Keratinocyte (primary cell): ENCODE data around the gene KIAA1191. TPM values are rescaled to one million over a fixed set of nuclear protein-coding genes. Genes with fewer than 3 reads are reported as not detected.
A peak's percentile ranks its signal among the peaks of the same experiment; 100 is the strongest.

ENCODE experiments used
- DNase-seq: peaks from one replicate; pipeline ENCODE4 v3.0.0-alpha.2; 2011; ENCODE audit warnings: low read depth, missing footprints, low spot score
- FAIRE-seq: peaks from 2 replicates; lab custom pipeline; 2011; peaks lifted over from hg19 to GRCh38; lab: Jason Lieb, UNC
- H2AFZ ChIP-seq: 2 replicates; pipeline ENCODE4 v1.6.0; 2012; ENCODE audit warnings: low read length, control low read depth, inconsistent platforms; ENCODE audit not compliant: control insufficient read depth
- H3K27ac ChIP-seq: 2 replicates; pipeline ENCODE4 v1.5.1; 2011; ENCODE audit warnings: low read length; ENCODE audit not compliant: control insufficient read depth, insufficient read depth
- H3K27me3 ChIP-seq: 3 replicates; pipeline ENCODE4 v1.6.0; 2011; ENCODE audit warnings: low read length; ENCODE audit not compliant: control insufficient read depth, insufficient read depth; ENCODE audit errors: extremely low read depth
- H3K36me3 ChIP-seq, 2 experiments: 2 replicates in 1 of 2; 3 replicates in 1 of 2; pipeline ENCODE4 v1.5.1; 2011; ENCODE audit warnings: low read length in 2 of 2, mild to moderate bottlenecking in 1 of 2; ENCODE audit not compliant: control insufficient read depth in 2 of 2, insufficient read depth in 2 of 2; ENCODE audit errors: extremely low read depth in 1 of 2
- H3K4me1 ChIP-seq: 3 replicates; pipeline ENCODE4 v1.5.1; 2011; ENCODE audit warnings: low read length; ENCODE audit not compliant: control insufficient read depth, insufficient read depth; ENCODE audit errors: extremely low read depth
- H3K4me2 ChIP-seq: 3 replicates; pipeline ENCODE4 v1.6.0; 2011; ENCODE audit warnings: low read depth, low read length; ENCODE audit not compliant: control insufficient read depth, insufficient read depth; ENCODE audit errors: extremely low read depth
- H3K4me3 ChIP-seq, 3 experiments: fragments of 200-600 bp in 1 of 3; sonication (generic) in 1 of 3; 2 replicates in 2 of 3; 3 replicates in 1 of 3; pipeline ENCODE4 v1.5.1; 2011 to 2016; ENCODE audit warnings: low read length in 3 of 3, mild to moderate bottlenecking in 3 of 3, control low read depth in 2 of 3, inconsistent platforms in 1 of 3, low read depth in 1 of 3, mixed read lengths in 1 of 3, mixed run types in 1 of 3, moderate library complexity in 1 of 3; ENCODE audit not compliant: control insufficient read depth in 2 of 3, insufficient read depth in 2 of 3; ENCODE audit errors: extremely low read depth in 1 of 3
- H3K79me2 ChIP-seq: 2 replicates; pipeline ENCODE4 v1.6.0; 2012; ENCODE audit warnings: low read length; ENCODE audit not compliant: control insufficient read depth, insufficient read depth
- H3K9ac ChIP-seq: 3 replicates; pipeline ENCODE4 v1.6.0; 2011; ENCODE audit warnings: low read length; ENCODE audit not compliant: control insufficient read depth, insufficient read depth; ENCODE audit errors: extremely low read depth
- H3K9me1 ChIP-seq: 3 replicates; pipeline ENCODE4 v1.6.0; 2011; ENCODE audit warnings: low read length; ENCODE audit not compliant: control insufficient read depth, insufficient read depth; ENCODE audit errors: extremely low read depth
- H3K9me3 ChIP-seq: 2 replicates; pipeline ENCODE4 v1.5.1; 2012; ENCODE audit warnings: low read depth, low read length; ENCODE audit not compliant: control insufficient read depth
- H4K20me1 ChIP-seq: 3 replicates; pipeline ENCODE4 v1.6.0; 2011; ENCODE audit warnings: low read length; ENCODE audit not compliant: control insufficient read depth, insufficient read depth; ENCODE audit errors: extremely low read depth
- EZH2 ChIP-seq: IDR thresholded peaks from one replicate; pipeline ENCODE4 v1.6.1; 2012; ENCODE audit warnings: inconsistent platforms, mild to moderate bottlenecking, low read length, moderate library complexity
- dilution Hi-C: fragments of 300-500 bp; cut with MboI; formaldehyde crosslinking; loops from one replicate; pipeline ENCODE4 v1.7.0; 2020; ENCODE audit warnings: low sequenced_read_pairs; ENCODE audit not compliant: extremely low pct_ligation_motif_present
- polyA plus RNA-seq, 5 experiments: library from polyadenylated mRNA; depleted of rRNA in 3 of 5; stranded (reverse) in 3 of 5; stranded (forward) in 1 of 5; unstranded in 1 of 5; fragments of >200 nt; gene quantifications; 1 replicate in 1 of 5; 2 replicates in 3 of 5; 3 replicates in 1 of 5; pipeline versions ENCODE4 v1.2.1 to v1.2.3, GENCODE V29; 2011 to 2012; ENCODE audit warnings: missing spikeins in 2 of 5, low read depth in 1 of 5, low replicate concordance in 1 of 5
- TF ChIP-seq, protein P1 (sequence below), 3 experiments: IDR thresholded peaks in 1 of 3; conservative IDR thresholded peaks in 1 of 3; optimal IDR thresholded peaks in 1 of 3; 2 replicates in 2 of 3; 3 replicates in 1 of 3; pipeline versions ENCODE3 to v1.5.1; 2011; ENCODE audit warnings: low read length in 3 of 3, mild to moderate bottlenecking in 3 of 3, moderate library complexity in 2 of 3, control low read depth in 1 of 3, inconsistent platforms in 1 of 3; ENCODE audit not compliant: insufficient read depth in 2 of 3; ENCODE audit errors: extremely low read depth in 1 of 3

The KIAA1191 gene
- polyA plus RNA-seq, 1 donor (not counting 4 experiments of a cell fraction or from before 2014, with no cell fraction given): 100 TPM

DNA sequence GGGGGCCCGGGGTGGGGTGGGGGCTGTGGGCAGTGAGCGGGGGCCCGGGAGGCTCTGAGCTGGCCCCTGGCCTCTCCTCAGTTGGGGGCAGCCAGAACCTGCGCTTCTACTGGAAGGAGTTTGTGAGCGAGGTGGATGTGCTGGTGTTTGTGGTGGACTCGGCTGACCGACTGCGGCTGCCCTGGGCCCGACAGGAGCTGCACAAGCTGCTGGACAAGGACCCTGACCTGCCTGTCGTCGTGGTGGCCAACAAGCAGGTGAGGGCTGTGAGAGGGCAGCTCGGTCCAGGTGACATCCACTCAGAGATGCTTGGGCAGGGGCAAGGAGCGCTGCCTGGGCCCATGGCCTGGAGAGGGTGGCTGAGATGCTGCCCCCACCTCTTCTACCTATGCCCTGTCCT is 7.2 kb upstream of the KIAA1191 start:
- H3K4me3 ChIP-seq: no peak overlapping the region
- dilution Hi-C loops: no loop called here
- H3K9ac ChIP-seq: no peak overlapping the region
- no peak for TF ChIP-seq EZH2
- TF ChIP-seq, protein P1, sequence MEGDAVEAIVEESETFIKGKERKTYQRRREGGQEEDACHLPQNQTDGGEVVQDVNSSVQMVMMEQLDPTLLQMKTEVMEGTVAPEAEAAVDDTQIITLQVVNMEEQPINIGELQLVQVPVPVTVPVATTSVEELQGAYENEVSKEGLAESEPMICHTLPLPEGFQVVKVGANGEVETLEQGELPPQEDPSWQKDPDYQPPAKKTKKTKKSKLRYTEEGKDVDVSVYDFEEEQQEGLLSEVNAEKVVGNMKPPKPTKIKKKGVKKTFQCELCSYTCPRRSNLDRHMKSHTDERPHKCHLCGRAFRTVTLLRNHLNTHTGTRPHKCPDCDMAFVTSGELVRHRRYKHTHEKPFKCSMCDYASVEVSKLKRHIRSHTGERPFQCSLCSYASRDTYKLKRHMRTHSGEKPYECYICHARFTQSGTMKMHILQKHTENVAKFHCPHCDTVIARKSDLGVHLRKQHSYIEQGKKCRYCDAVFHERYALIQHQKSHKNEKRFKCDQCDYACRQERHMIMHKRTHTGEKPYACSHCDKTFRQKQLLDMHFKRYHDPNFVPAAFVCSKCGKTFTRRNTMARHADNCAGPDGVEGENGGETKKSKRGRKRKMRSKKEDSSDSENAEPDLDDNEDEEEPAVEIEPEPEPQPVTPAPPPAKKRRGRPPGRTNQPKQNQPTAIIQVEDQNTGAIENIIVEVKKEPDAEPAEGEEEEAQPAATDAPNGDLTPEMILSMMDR (optimal IDR thresholded peaks at IDR 0.05 in 1 of 3, IDR thresholded peaks at IDR 0.05 in 1 of 3, conservative IDR thresholded peaks at IDR 0.05 in 1 of 3; ENCODE audit: extremely low read depth in 1 of 3, insufficient read depth in 2 of 3, low read length in 3 of 3): no peak
- H4K20me1 ChIP-seq: no peaks in the 10 kb centered on the region
- peaks cover 3% of the 10 kb centered on the region for H3K4me1 ChIP-seq
- FAIRE-seq (no peak), DNase-seq (no peak)
- H2AFZ ChIP-seq: no peak overlapping the region
- H3K4me2 ChIP-seq: no peak overlapping the region
- H3K9me3 ChIP-seq: no peaks in the 10 kb centered on the region
- no peaks in the 10 kb centered on the region for H3K27me3 ChIP-seq
- no peak overlapping the region for H3K27ac ChIP-seq
- no peaks in the 10 kb centered on the region for H3K9me1 ChIP-seq
- H3K79me2 ChIP-seq: no peaks in the 10 kb centered on the region
- peaks cover 0 to 6% of the 10 kb centered on the region in 2 experiments for H3K36me3 ChIP-seq

DNA sequence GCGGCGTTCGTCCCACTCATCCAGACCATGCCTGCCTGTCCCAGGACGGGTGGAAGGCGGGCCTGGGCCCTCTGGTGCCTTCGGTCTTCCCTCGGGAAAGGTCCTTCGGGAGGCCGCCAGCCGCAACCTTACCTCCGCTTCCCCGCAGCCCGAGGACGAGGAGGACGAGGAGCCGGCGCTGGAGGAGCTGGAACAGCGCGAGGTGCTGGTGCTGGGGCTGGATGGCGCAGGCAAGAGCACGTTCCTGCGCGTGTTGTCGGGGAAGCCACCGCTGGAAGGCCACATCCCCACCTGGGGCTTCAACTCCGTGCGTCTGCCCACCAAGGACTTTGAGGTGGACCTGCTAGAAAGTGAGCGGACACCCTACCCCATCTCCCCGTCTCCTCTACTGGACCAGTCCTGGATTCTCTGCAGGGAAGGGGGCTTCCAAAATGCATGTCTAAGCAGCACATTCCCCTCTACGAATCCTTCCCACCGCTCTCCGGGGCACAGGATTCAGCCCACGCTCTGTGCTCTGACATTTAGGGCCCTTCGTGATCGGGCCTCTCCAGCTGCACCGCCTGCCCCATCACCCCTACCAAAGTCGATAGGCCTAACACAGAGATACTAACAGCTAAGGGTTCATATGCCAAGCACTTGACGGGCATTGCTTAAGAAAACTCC is 4.8 kb upstream of the KIAA1191 start:
- peak overlapping the region; percentile 85 for H3K4me2 ChIP-seq

More for the DNA sequence above, 4.8 kb upstream of the KIAA1191 start:
- Histone ChIP-seq H3K79me2 (peaks cover 2% of the 10 kb centered on the region), H3K9me1 (no peaks in the 10 kb centered on the region), H3K9ac (peak overlapping the region; percentile 71), H3K36me3 (no peaks in the 10 kb centered on the region), H2AFZ (peak overlapping the region; percentile 90), H4K20me1 (no peaks in the 10 kb centered on the region), H3K27ac (no peak overlapping the region), H3K4me1 (peaks cover 8% of the 10 kb centered on the region), H3K4me3 (peak overlapping the region; percentile 42 to 69 (median 63)), H3K27me3 (no peaks in the 10 kb centered on the region), H3K9me3 (no peaks in the 10 kb centered on the region)
- DNase-seq: no peak
- no peak for FAIRE-seq
- TF ChIP-seq, protein P1 (optimal IDR thresholded peaks at IDR 0.05 in 1 of 3, IDR thresholded peaks at IDR 0.05 in 1 of 3, conservative IDR thresholded peaks at IDR 0.05 in 1 of 3; ENCODE audit: extremely low read depth in 1 of 3, insufficient read depth in 2 of 3, low read length in 3 of 3): no peak
- TF ChIP-seq EZH2: no peak
- dilution Hi-C loops: no loop called here
